ENCODE data around the gene LHX5. TPM values are rescaled to one million over a fixed set of nuclear protein-coding genes. Genes with fewer than 3 reads are reported as not detected.

Gene LHX5
- total and polyA plus RNA-seq, 4 donors = 1.6 to 13.2 (median 8.2) TPM

GRCh38 chr12:113448873-113449272 lies 22.8 kb downstream of the LHX5 start:
- Histone ChIP-seq H3K36me3 (ENCODE audit: control insufficient read depth, insufficient read depth, low read length) (no peaks in the 10 kb centered on the region), H3K4me3 (ENCODE audit: low read depth, low read length) (no peak overlapping the region), H3K4me1 (ENCODE audit: control insufficient read depth, insufficient read depth, low read length) (no peaks in the 10 kb centered on the region), H3K27ac (ENCODE audit: low read depth, low read length) (no peak overlapping the region), H3K27me3 (ENCODE audit: control insufficient read depth, insufficient read depth, low read length) (peaks cover 2% of the 10 kb centered on the region), H3K9me3 (ENCODE audit: control insufficient read depth, insufficient read depth, low read length) (no peaks in the 10 kb centered on the region)
- WGBS (ENCODE audit: insufficient coverage) = 20% methylated on average over 2 of the region's 7 CpGs
- DNase-seq (ENCODE audit: low read depth in 4 of 6, low spot score in 6 of 6) = peak in 1 of 6 donors; percentile 73

- H3K27ac ChIP-seq (ENCODE audit: low read depth, low read length) = no peak overlapping the region
- no peak for DNase-seq (ENCODE audit: low read depth in 4 of 6, low spot score in 6 of 6)
- H3K4me3 ChIP-seq (ENCODE audit: low read depth, low read length) = no peak overlapping the region
- H3K4me1 ChIP-seq (ENCODE audit: control insufficient read depth, insufficient read depth, low read length) = no peaks in the 10 kb centered on the region
- no peaks in the 10 kb centered on the region for H3K36me3 ChIP-seq (ENCODE audit: control insufficient read depth, insufficient read depth, low read length)
- no CpG with 5 or more reads among the region's 6 CpGs for WGBS (ENCODE audit: insufficient coverage)
- peaks cover 2% of the 10 kb centered on the region for H3K27me3 ChIP-seq (ENCODE audit: control insufficient read depth, insufficient read depth, low read length)
- H3K9me3 ChIP-seq (ENCODE audit: control insufficient read depth, insufficient read depth, low read length) = no peaks in the 10 kb centered on the region
Measured at GRCh38 chr12:113445544-113446171, 26.0 kb downstream of the LHX5 start.

- H3K27ac ChIP-seq (ENCODE audit: low read depth, low read length) = no peak overlapping the region
- no peak for DNase-seq (ENCODE audit: low read depth in 4 of 6, low spot score in 6 of 6)
- no peaks in the 10 kb centered on the region for H3K36me3 ChIP-seq (ENCODE audit: control insufficient read depth, insufficient read depth, low read length)
- H3K4me1 ChIP-seq (ENCODE audit: control insufficient read depth, insufficient read depth, low read length) = peaks cover 3% of the 10 kb centered on the region
- WGBS (ENCODE audit: insufficient coverage) = 90% methylated on average over 2 of the region's 6 CpGs
- H3K4me3 ChIP-seq (ENCODE audit: low read depth, low read length) = no peak overlapping the region
- no peaks in the 10 kb centered on the region for H3K9me3 ChIP-seq (ENCODE audit: control insufficient read depth, insufficient read depth, low read length)
- H3K27me3 ChIP-seq (ENCODE audit: control insufficient read depth, insufficient read depth, low read length) = peaks cover 2% of the 10 kb centered on the region
Measured at GRCh38 chr12:113443030-113443539, 28.6 kb downstream of the LHX5 start.

- no peak overlapping the region for H3K4me3 ChIP-seq (ENCODE audit: low read depth, low read length)
- H3K36me3 ChIP-seq (ENCODE audit: control insufficient read depth, insufficient read depth, low read length) = peaks cover 7% of the 10 kb centered on the region
- no peaks in the 10 kb centered on the region for H3K9me3 ChIP-seq (ENCODE audit: control insufficient read depth, insufficient read depth, low read length)
- H3K4me1 ChIP-seq (ENCODE audit: control insufficient read depth, insufficient read depth, low read length) = peaks cover 3% of the 10 kb centered on the region
- 70% methylated on average over 13 of the region's 14 CpGs for WGBS (ENCODE audit: insufficient coverage)
- no peak overlapping the region for H3K27ac ChIP-seq (ENCODE audit: low read depth, low read length)
- H3K27me3 ChIP-seq (ENCODE audit: control insufficient read depth, insufficient read depth, low read length) = peaks cover 2% of the 10 kb centered on the region
- DNase-seq (ENCODE audit: low read depth in 4 of 6, low spot score in 6 of 6) = no peak
Measured at GRCh38 chr12:113440947-113441782, 30.5 kb downstream of the LHX5 start.

- Histone ChIP-seq H3K4me3 (ENCODE audit: low read depth, low read length) (no peak overlapping the region), H3K4me1 (ENCODE audit: control insufficient read depth, insufficient read depth, low read length) (peaks cover 3% of the 10 kb centered on the region), H3K27me3 (ENCODE audit: control insufficient read depth, insufficient read depth, low read length) (no peaks in the 10 kb centered on the region), H3K9me3 (ENCODE audit: control insufficient read depth, insufficient read depth, low read length) (no peaks in the 10 kb centered on the region), H3K27ac (ENCODE audit: low read depth, low read length) (no peak overlapping the region), H3K36me3 (ENCODE audit: control insufficient read depth, insufficient read depth, low read length) (peaks cover 9% of the 10 kb centered on the region)
- DNase-seq (ENCODE audit: low read depth in 4 of 6, low spot score in 6 of 6) = no peak
- 71% methylated on average over 5 of the region's 7 CpGs for WGBS (ENCODE audit: insufficient coverage)
Measured at GRCh38 chr12:113440336-113440735, 31.3 kb downstream of the LHX5 start.

GRCh38 chr12:113439606-113440030 lies 32.1 kb downstream of the LHX5 start:
- peak in 3 of 6 donors; percentile 45 to 93 (median 81) for DNase-seq (ENCODE audit: low read depth in 4 of 6, low spot score in 6 of 6)
- peaks cover 3% of the 10 kb centered on the region for H3K4me1 ChIP-seq (ENCODE audit: control insufficient read depth, insufficient read depth, low read length)
- no peak overlapping the region for H3K27ac ChIP-seq (ENCODE audit: low read depth, low read length)
- no peaks in the 10 kb centered on the region for H3K27me3 ChIP-seq (ENCODE audit: control insufficient read depth, insufficient read depth, low read length)
- WGBS (ENCODE audit: insufficient coverage) = 39% methylated on average over 8 of the region's 8 CpGs
- H3K36me3 ChIP-seq (ENCODE audit: control insufficient read depth, insufficient read depth, low read length) = peaks cover 12% of the 10 kb centered on the region
- H3K9me3 ChIP-seq (ENCODE audit: control insufficient read depth, insufficient read depth, low read length) = no peaks in the 10 kb centered on the region
- H3K4me3 ChIP-seq (ENCODE audit: low read depth, low read length) = no peak overlapping the region

GRCh38 chr12:113439301-113439597 lies 32.4 kb downstream of the LHX5 start:
- WGBS (ENCODE audit: insufficient coverage) = 14% methylated on average over 1 of the region's 4 CpGs
- Histone ChIP-seq H3K27ac (ENCODE audit: low read depth, low read length) (no peak overlapping the region), H3K27me3 (ENCODE audit: control insufficient read depth, insufficient read depth, low read length) (no peaks in the 10 kb centered on the region), H3K9me3 (ENCODE audit: control insufficient read depth, insufficient read depth, low read length) (no peaks in the 10 kb centered on the region), H3K4me3 (ENCODE audit: low read depth, low read length) (no peak overlapping the region), H3K4me1 (ENCODE audit: control insufficient read depth, insufficient read depth, low read length) (peaks cover 3% of the 10 kb centered on the region), H3K36me3 (ENCODE audit: control insufficient read depth, insufficient read depth, low read length) (peaks cover 12% of the 10 kb centered on the region)
- DNase-seq (ENCODE audit: low read depth in 4 of 6, low spot score in 6 of 6) = no peak

- WGBS (ENCODE audit: insufficient coverage) = 86% methylated on average over 4 of the region's 4 CpGs
- H3K36me3 ChIP-seq (ENCODE audit: control insufficient read depth, insufficient read depth, low read length) = peaks cover 12% of the 10 kb centered on the region
Measured at GRCh38 chr12:113438523-113439300, 33.0 kb downstream of the LHX5 start.

GRCh38 chr12:113437729-113438100 lies 34.0 kb downstream of the LHX5 start:
- Histone ChIP-seq H3K4me1 (ENCODE audit: control insufficient read depth, insufficient read depth, low read length) (peaks cover 14% of the 10 kb centered on the region), H3K36me3 (ENCODE audit: control insufficient read depth, insufficient read depth, low read length) (peaks cover 12% of the 10 kb centered on the region), H3K27ac (ENCODE audit: low read depth, low read length) (no peak overlapping the region), H3K9me3 (ENCODE audit: control insufficient read depth, insufficient read depth, low read length) (no peaks in the 10 kb centered on the region), H3K4me3 (ENCODE audit: low read depth, low read length) (no peak overlapping the region), H3K27me3 (ENCODE audit: control insufficient read depth, insufficient read depth, low read length) (no peaks in the 10 kb centered on the region)
- 65% methylated on average over 8 of the region's 9 CpGs for WGBS (ENCODE audit: insufficient coverage)
- DNase-seq (ENCODE audit: low read depth in 4 of 6, low spot score in 6 of 6) = no peak

More at GRCh38 chr12:113438523-113439300, 33.0 kb downstream of the LHX5 start:
- H3K9me3 ChIP-seq (ENCODE audit: control insufficient read depth, insufficient read depth, low read length) = no peaks in the 10 kb centered on the region
- no peaks in the 10 kb centered on the region for H3K27me3 ChIP-seq (ENCODE audit: control insufficient read depth, insufficient read depth, low read length)
- H3K27ac ChIP-seq (ENCODE audit: low read depth, low read length) = no peak overlapping the region
- H3K4me1 ChIP-seq (ENCODE audit: control insufficient read depth, insufficient read depth, low read length) = peaks cover 6% of the 10 kb centered on the region
- no peak for DNase-seq (ENCODE audit: low read depth in 4 of 6, low spot score in 6 of 6)
- H3K4me3 ChIP-seq (ENCODE audit: low read depth, low read length) = no peak overlapping the region

Data from spinal cord (tissue), 10 donors.